Caco-2 (cell line): ENCODE data around the gene ACY1. TPM values are rescaled to one million over a fixed set of nuclear protein-coding genes. Genes with fewer than 3 reads are reported as not detected.

Source experiments
- BruUV-seq: library from RNA; stranded (reverse); fragments of 400-500 nt; replicated peaks from 2 replicates; lab custom pipeline; 2021; lab: Mats Ljungman, UMichigan
- CTCF ChIA-PET: fragments of 300-600 bp; sonication (Branson Sonifier 250); formaldehyde crosslinking; loops from one replicate; lab custom pipeline; 2022; ENCODE audit warnings: antibody characterized with exemption; lab: Charles Lee
- POLR2A ChIA-PET: fragments of 300-600 bp; sonication (Branson Sonifier 250); formaldehyde crosslinking; loops from one replicate; lab custom pipeline; 2022; ENCODE audit warnings: antibody characterized with exemption; lab: Charles Lee
- DNase-seq, 2 experiments: peaks; one replicate each; pipeline versions ENCODE4 v3.0.0 to v3.0.0-alpha.2; 2020 to 2022
- H3K27me3 ChIP-seq: replicated peaks from 2 replicates; pipeline ENCODE4 v1.6.0; 2011; ENCODE audit warnings: low read length; ENCODE audit not compliant: control insufficient read depth, insufficient read depth
- H3K36me3 ChIP-seq: 2 replicates; pipeline ENCODE4 v1.5.1; 2011; ENCODE audit warnings: low read length; ENCODE audit not compliant: control insufficient read depth, insufficient read depth
- H3K4me1 ChIP-seq: fragments of 250-450 bp; sonication (Bioruptor Pico); 2 replicates; pipeline ENCODE4 v1.5.1; 2020; ENCODE audit warnings: mild to moderate bottlenecking
- H3K4me3 ChIP-seq: 2 replicates; pipeline ENCODE4 v1.5.1; 2011; ENCODE audit warnings: low read depth, mild to moderate bottlenecking, control low read depth, low read length
- H3K9me3 ChIP-seq: fragments of 250-450 bp; sonication (Bioruptor Pico); 2 replicates; pipeline ENCODE4 v1.5.1; 2020; ENCODE audit warnings: mild to moderate bottlenecking, moderate library complexity
- H3K27ac Mint-ChIP-seq: one replicate; pipeline ENCODE4 v1.8.0; 2022; ENCODE audit warnings: mixed read lengths; ENCODE audit not compliant: unreplicated experiment
- H3K27me3 Mint-ChIP-seq: one replicate; pipeline ENCODE4 v1.8.0; 2022; ENCODE audit warnings: mixed read lengths; ENCODE audit not compliant: insufficient read depth, unreplicated experiment
- H3K36me3 Mint-ChIP-seq: one replicate; pipeline ENCODE4 v1.8.0; 2022; ENCODE audit warnings: mild to moderate bottlenecking, mixed read lengths; ENCODE audit not compliant: insufficient read depth, unreplicated experiment
- H3K4me1 Mint-ChIP-seq: one replicate; pipeline ENCODE4 v1.8.0; 2022; ENCODE audit warnings: low read depth, mixed read lengths; ENCODE audit not compliant: unreplicated experiment
- H3K4me3 Mint-ChIP-seq: one replicate; pipeline ENCODE4 v1.8.0; 2022; ENCODE audit warnings: mild to moderate bottlenecking, moderate library complexity, mixed read lengths; ENCODE audit not compliant: unreplicated experiment
- H3K9me3 Mint-ChIP-seq: one replicate; pipeline ENCODE4 v1.8.0; 2022; ENCODE audit warnings: mixed read lengths; ENCODE audit not compliant: unreplicated experiment
- CTCF ChIP-seq, 2 experiments: fragments of 200-600 bp in 1 of 2; IDR thresholded peaks; 1 replicate in 1 of 2; 2 replicates in 1 of 2; pipeline versions ENCODE4 v1.5.1 to v1.8.0; 2011 to 2022; ENCODE audit warnings: antibody characterized with exemption in 1 of 2, control low read depth in 1 of 2, inconsistent platforms in 1 of 2, low read depth in 1 of 2, low read length in 1 of 2, mild to moderate bottlenecking in 1 of 2, moderate library complexity in 1 of 2; ENCODE audit not compliant: insufficient read depth in 1 of 2, severe bottlenecking in 1 of 2, unreplicated experiment in 1 of 2
- intact Hi-C: fragments of 100-400 bp; cut with micrococcal nuclease; formaldehyde crosslinking; loops from one replicate; pipeline ENCODE4 v1.10.0; 2022; ENCODE audit not compliant: unreplicated experiment
- total RNA-seq: library from RNA; stranded (reverse); gene quantifications from 2 replicates; pipeline ENCODE4 v1.2.3, GENCODE V29; 2022

Gene ACY1
- total RNA-seq, 1 experiment from 2014 or later = 62.4 TPM

- intact Hi-C loops = no loop called here
- Histone ChIP-seq H3K4me3 (no peak overlapping the region), H3K4me1 (peaks cover 24% of the 10 kb centered on the region), H3K27me3 (no peaks in the 10 kb centered on the region), H3K9me3 (no peaks in the 10 kb centered on the region), H3K36me3 (no peaks in the 10 kb centered on the region)
- TF ChIP-seq CTCF (IDR thresholded peaks at IDR 0.05; ENCODE audit: insufficient read depth in 1 of 2, low read depth in 1 of 2, low read length in 1 of 2, severe bottlenecking in 1 of 2, unreplicated experiment in 1 of 2) = no peak
- Mint-ChIP-seq H3K27me3 (no peaks in the 10 kb centered on the region), H3K36me3 (peaks cover 23% of the 10 kb centered on the region), H3K4me1 (peaks cover 13% of the 10 kb centered on the region), H3K27ac (no peak overlapping the region), H3K9me3 (no peaks in the 10 kb centered on the region), H3K4me3 (no peak overlapping the region)
- POLR2A ChIA-PET = no interaction called here
- CTCF ChIA-PET = no interaction called here
- DNase-seq = no peak
- no TSS peak for BruUV-seq
These were observed 12.0 kb upstream of the ACY1 start for GRCh38 chr3:51971350-51971749.

GRCh38 chr3:51974277-51974962 is 8.9 kb upstream of the ACY1 start:
- Histone ChIP-seq H3K27me3 (no peaks in the 10 kb centered on the region), H3K4me1 (peaks cover 12% of the 10 kb centered on the region), H3K4me3 (peak overlapping the region; percentile 71), H3K9me3 (no peaks in the 10 kb centered on the region), H3K36me3 (no peaks in the 10 kb centered on the region)
- POLR2A ChIA-PET = interaction anchor here (0.5 to 2.5 kb wide), 4 partner anchors 8 to 32 kb away, joined by 3 to 30 read pairs (median 5); partner anchors contain the start of genes ACY1, PARP3, RPL29 and RRP9
- Mint-ChIP-seq H3K27ac (peak overlapping the region; percentile 74), H3K36me3 (peaks cover 17% of the 10 kb centered on the region), H3K4me3 (peak overlapping the region; percentile 91), H3K9me3 (no peaks in the 10 kb centered on the region), H3K4me1 (peaks cover 7% of the 10 kb centered on the region), H3K27me3 (no peaks in the 10 kb centered on the region)
- BruUV-seq = no TSS peak
- intact Hi-C loops = loop anchor here (1.0 to 2.0 kb wide), 3 partner anchors 8 to 32 kb away; partner anchors contain the start of gene PARP3
- CTCF ChIA-PET = interaction anchor here (0.5 to 2.6 kb wide), 7 partner anchors 8 to 1357 kb away, joined by 3 to 51 read pairs (median 4); partner anchors contain the start of genes ACY1, DCAF1, MAPKAPK3 and PARP3
- no peak for DNase-seq
- TF ChIP-seq CTCF (IDR thresholded peaks at IDR 0.05; ENCODE audit: insufficient read depth in 1 of 2, low read depth in 1 of 2, low read length in 1 of 2, severe bottlenecking in 1 of 2, unreplicated experiment in 1 of 2) = peak in 1 of 2 experiments; percentile 2

GRCh38 chr3:51974963-51975851 is 8.1 kb upstream of the ACY1 start, which contains the start of gene ABHD14A:
Gene ABHD14A, plus strand, starts transcription at chr3:51975064. Its CDS starts 72 bp downstream, at chr3:51975136.
- peaks cover 12% of the 10 kb centered on the region for H3K4me1 ChIP-seq
- no peak for TF ChIP-seq CTCF (IDR thresholded peaks at IDR 0.05; ENCODE audit: insufficient read depth in 1 of 2, low read depth in 1 of 2, low read length in 1 of 2, severe bottlenecking in 1 of 2, unreplicated experiment in 1 of 2)
- H3K27ac Mint-ChIP-seq = peak within 1 kb of the TSS; percentile 74
- H3K9me3 Mint-ChIP-seq = no peaks in the 10 kb centered on the region
- no peaks in the 10 kb centered on the region for H3K36me3 ChIP-seq
- no peaks in the 10 kb centered on the region for H3K27me3 Mint-ChIP-seq
- CTCF ChIA-PET = interaction anchor here (0.7 to 2.6 kb wide), 2 partner anchors 8 to 34 kb away, joined by 3 to 51 read pairs; partner anchors contain the start of genes ACY1 and RRP9
- H3K4me3 Mint-ChIP-seq = peak within 1 kb of the TSS; percentile 91
- DNase-seq = peak; percentile 80 to 83
- BruUV-seq = TSS peak; percentile 86
- H3K4me1 Mint-ChIP-seq = peaks cover 7% of the 10 kb centered on the region
- peak within 1 kb of the TSS; percentile 71 for H3K4me3 ChIP-seq
- intact Hi-C loops = loop anchor here (1.0 to 2.0 kb wide), 3 partner anchors 7 to 33 kb away; partner anchors contain the start of gene PARP3
- POLR2A ChIA-PET = interaction anchor here (1.3 to 2.5 kb wide), 2 partner anchors 7 to 33 kb away, joined by 6 to 30 read pairs; partner anchors contain the start of genes ACY1, PARP3 and RRP9
- peaks cover 17% of the 10 kb centered on the region for H3K36me3 Mint-ChIP-seq
- H3K9me3 ChIP-seq = no peaks in the 10 kb centered on the region
- no peaks in the 10 kb centered on the region for H3K27me3 ChIP-seq
